Measurements from ENCODE around the gene NR3C1.
"Not testable (repeated sequence)": the region's sequence is repeated elsewhere in the genome, so short reads cannot be mapped to it uniquely, and the experiment has no call there.

Gene NR3C1

DNA sequence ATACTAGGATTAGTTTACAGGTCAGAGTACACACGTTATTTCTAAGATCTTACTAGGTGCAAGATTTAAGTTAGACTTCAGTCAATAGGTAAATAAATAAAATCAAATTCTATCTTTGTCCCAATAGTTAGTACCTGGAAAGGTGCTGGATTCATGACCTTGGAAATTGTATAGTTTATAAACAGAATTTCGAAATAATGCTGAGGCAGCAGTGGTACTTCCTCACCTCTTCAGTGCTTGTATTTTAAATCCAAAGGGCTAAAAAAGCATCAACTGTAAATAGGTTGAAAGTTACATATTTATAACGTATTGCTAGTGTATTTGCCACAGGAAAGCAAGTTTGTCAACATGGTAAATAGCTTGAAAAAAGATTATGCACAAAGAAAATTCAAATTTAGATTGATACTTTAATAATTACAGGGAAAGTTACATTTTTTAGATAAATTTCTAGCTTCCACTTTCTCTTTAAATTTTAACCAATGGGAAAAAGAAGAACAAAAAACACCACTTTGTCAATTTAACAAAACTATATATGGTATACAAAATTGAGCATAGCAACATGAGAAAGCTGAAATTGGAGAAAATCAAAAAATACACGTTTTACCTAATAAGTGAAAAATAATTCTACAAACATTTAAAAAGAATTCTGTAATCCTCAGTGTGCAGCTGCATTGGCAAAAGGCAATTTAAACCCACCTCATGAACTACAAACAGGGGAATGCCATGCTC, 46.5 kb downstream of the NR3C1 start:
- DNase-seq, result no peak

GRCh38 chr5:143355710-143356109, 47.8 kb downstream of the NR3C1 start:
- peak; percentile 59 for DNase-seq

- DNase-seq, result no peak
These were observed 49.5 kb downstream of the NR3C1 start for GRCh38 chr5:143354025-143354424.

GRCh38 chr5:143352691-143353090, 50.8 kb downstream of the NR3C1 start:
- no peak for DNase-seq

DNA sequence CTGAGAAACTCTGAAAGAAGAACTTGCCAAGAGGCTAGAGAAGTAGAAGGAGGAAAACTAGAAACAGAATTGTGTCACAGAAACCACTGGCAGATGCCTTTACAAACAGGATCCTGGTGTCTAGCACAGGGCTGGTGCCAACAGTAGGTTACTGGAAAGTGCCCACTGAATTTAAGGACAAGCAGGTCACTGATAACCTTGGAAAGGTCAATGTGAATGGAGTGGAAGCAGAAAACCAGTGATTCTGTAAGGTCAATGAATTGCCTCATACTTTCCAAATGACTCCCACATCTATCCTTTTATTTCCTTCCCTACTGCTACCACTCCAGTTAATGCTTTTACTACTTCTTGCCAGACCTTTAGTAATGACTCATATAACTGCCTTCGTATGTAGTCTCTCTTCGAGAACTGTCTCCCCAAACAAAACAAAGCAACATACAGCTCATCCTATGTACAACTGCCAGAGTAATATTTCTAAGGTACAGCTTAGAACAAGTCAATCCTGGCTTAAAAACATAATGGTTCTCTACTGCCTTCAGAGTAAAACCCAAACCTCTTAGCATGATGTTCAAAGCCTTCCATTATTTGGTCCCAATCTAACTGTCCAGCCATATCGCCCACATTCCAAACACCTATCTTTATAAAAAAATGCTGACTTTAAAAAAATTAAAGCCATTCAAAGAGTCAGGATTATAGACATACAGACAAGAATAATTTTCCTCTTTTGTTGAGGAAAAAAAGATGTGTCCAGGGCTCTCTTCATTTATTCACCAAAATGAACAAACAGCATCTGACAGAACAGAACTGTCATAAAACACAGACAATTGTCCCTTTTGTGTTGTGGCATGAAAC, 52.5 kb downstream of the NR3C1 start:
- no peak for DNase-seq

- no peak for DNase-seq
These were observed 53.1 kb downstream of the NR3C1 start for GRCh38 chr5:143350341-143350740.

GRCh38 chr5:143349177-143349576, 54.3 kb downstream of the NR3C1 start:
- no peak for DNase-seq

DNA sequence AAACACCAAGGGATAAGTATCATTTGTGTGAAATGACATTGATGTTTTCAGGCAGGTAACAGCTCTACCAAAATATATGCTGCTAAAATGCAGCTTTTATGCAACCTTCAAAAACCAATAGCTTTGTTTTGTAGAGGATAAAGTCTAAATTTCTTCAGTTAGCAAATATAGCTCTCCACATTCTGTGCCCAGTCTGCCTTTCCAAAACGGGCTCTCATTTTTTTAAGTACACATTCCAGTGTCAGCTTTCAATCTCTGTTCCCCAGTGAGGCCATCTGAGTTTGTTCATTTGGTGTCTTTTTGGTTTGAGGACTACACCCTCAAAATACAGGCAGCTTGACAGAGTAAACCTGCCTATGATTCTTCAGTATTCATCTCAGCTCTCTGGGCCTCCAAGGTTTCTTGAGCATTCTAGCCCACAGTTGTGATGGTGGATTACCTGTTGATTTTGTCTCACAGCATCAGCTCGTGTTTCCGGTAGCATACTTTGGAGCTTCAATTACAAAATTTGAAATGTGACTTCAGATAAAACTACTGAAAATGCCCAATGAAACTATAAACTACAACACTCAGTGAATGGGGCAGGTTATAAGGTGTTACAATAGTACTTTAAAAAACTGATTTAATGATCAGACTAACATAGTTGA, 55.7 kb downstream of the NR3C1 start:
- DNase-seq, result no peak

DNA sequence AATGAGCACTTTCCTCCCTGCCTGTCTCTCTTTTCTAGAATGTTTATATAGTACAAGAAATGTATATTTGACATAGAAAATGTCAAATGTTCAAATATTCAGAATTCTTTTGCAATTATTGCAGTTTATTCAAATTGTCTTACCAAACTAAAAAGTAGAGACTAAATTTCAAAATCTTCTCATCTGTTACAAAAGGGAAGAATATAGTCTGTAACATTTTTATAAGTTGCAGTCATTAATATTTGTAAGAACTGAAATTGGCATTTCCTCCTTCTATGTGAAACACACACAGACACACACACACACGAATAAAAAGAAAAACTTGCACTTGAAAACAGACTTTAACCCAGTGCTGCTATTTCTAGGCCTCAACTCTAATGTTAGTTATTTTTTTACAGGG, 56.4 kb downstream of the NR3C1 start:
- DNase-seq, result no peak

- no peak for DNase-seq
These were observed 57.6 kb downstream of the NR3C1 start for GRCh38 chr5:143345671-143346440.

GRCh38 chr5:143343042-143343441, 60.4 kb downstream of the NR3C1 start:
- no peak for DNase-seq

DNA sequence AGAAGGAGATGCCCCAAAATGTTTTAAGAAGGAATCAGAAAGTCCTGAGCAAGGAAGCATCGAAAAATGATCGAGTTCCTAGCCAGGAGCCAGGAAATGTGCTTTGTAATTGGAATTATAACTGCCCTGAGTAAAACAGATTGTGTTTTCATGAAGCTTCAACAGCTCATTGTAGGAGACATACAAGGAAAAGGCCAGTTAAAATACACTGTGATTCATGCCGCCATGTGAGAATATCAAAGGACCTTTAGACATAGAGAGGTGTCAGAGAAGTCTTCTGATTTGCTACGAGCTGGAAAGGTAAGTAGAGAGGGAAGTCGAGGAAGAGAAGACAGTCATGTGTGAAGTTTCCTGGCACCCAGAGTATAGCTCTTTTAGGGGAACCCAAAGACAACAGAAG, 60.9 kb downstream of the NR3C1 start:
- no peak for DNase-seq

DNA sequence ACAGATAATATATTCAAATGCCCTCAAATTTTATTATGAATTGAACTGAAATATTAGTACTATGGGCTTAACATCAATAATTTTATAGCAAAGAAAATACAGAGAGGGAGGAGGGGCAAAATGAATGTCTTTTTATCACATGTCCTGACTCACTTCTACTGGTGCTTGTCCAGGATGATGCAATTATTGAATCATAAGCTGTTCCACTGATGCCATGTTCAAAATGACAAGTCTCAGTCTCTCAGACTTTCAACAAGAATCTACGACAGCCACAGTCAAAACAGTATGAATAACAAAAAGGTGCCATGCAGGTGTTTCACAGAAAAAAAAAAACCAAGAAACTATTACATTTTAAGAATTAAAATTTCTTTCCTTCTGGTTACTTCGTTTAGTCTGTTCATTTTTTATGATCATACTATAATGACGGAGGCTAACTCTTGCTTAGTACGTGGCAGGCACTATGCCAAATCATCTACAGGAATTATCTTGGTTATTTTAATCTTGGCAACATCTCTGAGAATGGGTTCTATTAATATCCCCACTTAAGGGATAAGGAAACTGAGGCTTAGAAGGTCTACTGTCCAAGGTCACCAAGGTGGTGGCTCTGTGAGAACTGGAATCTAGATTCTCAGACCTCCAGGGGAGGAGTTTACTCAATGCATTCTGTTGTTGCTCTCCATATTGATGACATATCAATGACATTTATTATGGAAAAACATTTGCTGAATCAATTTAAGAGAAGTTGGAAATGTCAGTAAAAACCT, 61.5 kb downstream of the NR3C1 start:
- no peak for DNase-seq

GRCh38 chr5:143340891-143341685, 62.4 kb downstream of the NR3C1 start:
- no peak for DNase-seq

- DNase-seq, result no peak
These were observed 64.7 kb downstream of the NR3C1 start for GRCh38 chr5:143338658-143339366.

GRCh38 chr5:143337946-143338345, 65.5 kb downstream of the NR3C1 start:
- DNase-seq, result no peak

- DNase-seq, result no peak
These were observed 67.0 kb downstream of the NR3C1 start for GRCh38 chr5:143336485-143336884.

GRCh38 chr5:143334903-143335302, 68.6 kb downstream of the NR3C1 start:
- no peak for DNase-seq

GRCh38 chr5:143334380-143334779, 69.1 kb downstream of the NR3C1 start:
- not testable (repeated sequence) for DNase-seq

- DNase-seq, result no peak
These were observed 71.5 kb downstream of the NR3C1 start for GRCh38 chr5:143331956-143332355.

DNA sequence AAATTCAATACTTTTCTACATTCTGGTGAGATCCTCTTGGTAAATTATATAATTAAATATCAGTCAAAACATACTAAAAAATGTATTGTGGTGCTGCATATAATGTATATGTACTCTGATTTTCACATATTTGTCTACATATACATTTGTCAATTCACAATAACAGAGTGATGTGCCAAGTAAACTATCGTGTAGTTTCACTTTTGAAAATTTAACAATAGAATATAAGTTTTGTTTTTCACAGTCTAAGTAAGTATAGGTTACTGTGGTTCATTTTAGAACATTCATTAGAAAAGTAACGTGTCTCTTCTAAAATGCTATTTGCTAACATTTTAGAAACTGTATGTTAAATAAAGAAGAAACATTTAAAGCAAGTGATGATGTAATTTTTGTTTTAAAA, 73.6 kb downstream of the NR3C1 start:
- no peak for DNase-seq

Measured in right forelimb (tissue), 1 donor.